ENCODE measurements around the gene DNAH17. TPM values are rescaled to one million over a fixed set of nuclear protein-coding genes. Genes with fewer than 3 reads are reported as not detected.

DNAH17 gene
- total and polyA plus RNA-seq, 2 experiments from 2014 or later: 0.64 TPM; not detected in 1

- no peak overlapping the region for H2AFZ ChIP-seq
- H3K27ac ChIP-seq: no peak overlapping the region
- no peaks in the 10 kb centered on the region for H3K9me3 ChIP-seq (ENCODE audit: low read depth)
- H3F3A ChIP-seq (ENCODE audit: insufficient read depth): no peaks in the 10 kb centered on the region
- TF ChIP-seq EZH2 (IDR thresholded peaks at IDR 0.05; ENCODE audit: insufficient read depth, poor library complexity, severe bottlenecking) (no peak), EZH2phosphoT487 (IDR thresholded peaks at IDR 0.05; ENCODE audit: insufficient read depth, low read depth) (no peak)
- H3K4me2 ChIP-seq (ENCODE audit: unreplicated experiment): no peak overlapping the region
- no peaks in the 10 kb centered on the region for H3K9me2 ChIP-seq (ENCODE audit: insufficient read depth)
- WGBS, 2 experiments (ENCODE audit: low coverage in 1 of 2, low lambda C conversion rate in 2 of 2, missing lambda C conversion rate in 2 of 2): 54 to 55% methylated on average over 20 of the region's 20 CpGs
- H4K20me1 ChIP-seq (ENCODE audit: insufficient read depth): no peaks in the 10 kb centered on the region
- no peak for DNase-seq
- H3K79me2 ChIP-seq (ENCODE audit: insufficient read depth): no peaks in the 10 kb centered on the region
- no peak overlapping the region for H3K9ac ChIP-seq
- no peaks in the 10 kb centered on the region; the same call in 1 of the 2 replicates for H3K27me3 ChIP-seq (replicated peaks; ENCODE audit: insufficient read depth)
- H3K4me3 ChIP-seq: no peak overlapping the region
- no peaks in the 10 kb centered on the region for H3K36me3 ChIP-seq (ENCODE audit: low read depth)
- in situ Hi-C loops (cut with MboI): no loop called here
- H3K4me1 ChIP-seq (ENCODE audit: insufficient read depth): no peaks in the 10 kb centered on the region
Measured at GRCh38 chr17:78450696-78451345, 126.4 kb downstream of the DNAH17 start.

- Histone ChIP-seq H3K36me3 (ENCODE audit: low read depth) (no peaks in the 10 kb centered on the region), H3K27me3 (replicated peaks; ENCODE audit: insufficient read depth) (no peaks in the 10 kb centered on the region; the same call in 1 of the 2 replicates), H3K4me2 (ENCODE audit: unreplicated experiment) (no peak overlapping the region), H3K9ac (no peak overlapping the region), H2AFZ (no peak overlapping the region), H3K4me1 (ENCODE audit: insufficient read depth) (no peaks in the 10 kb centered on the region), H3K4me3 (no peak overlapping the region), H3K79me2 (ENCODE audit: insufficient read depth) (no peaks in the 10 kb centered on the region), H3F3A (ENCODE audit: insufficient read depth) (no peaks in the 10 kb centered on the region), H4K20me1 (ENCODE audit: insufficient read depth) (no peaks in the 10 kb centered on the region), H3K9me2 (ENCODE audit: insufficient read depth) (no peaks in the 10 kb centered on the region), H3K27ac (no peak overlapping the region), H3K9me3 (ENCODE audit: low read depth) (no peaks in the 10 kb centered on the region)
- no peak for DNase-seq
- 81 to 83% methylated on average over 14 of the region's 14 CpGs for WGBS, 2 experiments (ENCODE audit: low coverage in 1 of 2, low lambda C conversion rate in 2 of 2, missing lambda C conversion rate in 2 of 2)
- TF ChIP-seq EZH2 (IDR thresholded peaks at IDR 0.05; ENCODE audit: insufficient read depth, poor library complexity, severe bottlenecking) (no peak), EZH2phosphoT487 (IDR thresholded peaks at IDR 0.05; ENCODE audit: insufficient read depth, low read depth) (no peak)
- in situ Hi-C loops (cut with MboI): no loop called here
Measured at GRCh38 chr17:78449983-78450595, 127.1 kb downstream of the DNAH17 start.

GRCh38 chr17:78448356-78448993 lies 128.7 kb downstream of the DNAH17 start:
- 37 to 40% methylated on average over 5 of the region's 5 CpGs for WGBS, 2 experiments (ENCODE audit: low coverage in 1 of 2, low lambda C conversion rate in 2 of 2, missing lambda C conversion rate in 2 of 2)
- Histone ChIP-seq H3K9ac (no peak overlapping the region), H4K20me1 (ENCODE audit: insufficient read depth) (no peaks in the 10 kb centered on the region), H3K4me2 (ENCODE audit: unreplicated experiment) (no peak overlapping the region), H3K9me2 (ENCODE audit: insufficient read depth) (no peaks in the 10 kb centered on the region), H3K9me3 (ENCODE audit: low read depth) (no peaks in the 10 kb centered on the region), H3F3A (ENCODE audit: insufficient read depth) (no peaks in the 10 kb centered on the region), H2AFZ (no peak overlapping the region), H3K36me3 (ENCODE audit: low read depth) (no peaks in the 10 kb centered on the region), H3K27me3 (replicated peaks; ENCODE audit: insufficient read depth) (no peaks in the 10 kb centered on the region; the same call in 1 of the 2 replicates), H3K79me2 (ENCODE audit: insufficient read depth) (no peaks in the 10 kb centered on the region), H3K4me3 (no peak overlapping the region), H3K27ac (no peak overlapping the region), H3K4me1 (ENCODE audit: insufficient read depth) (no peaks in the 10 kb centered on the region)
- no peak for DNase-seq
- in situ Hi-C loops (cut with MboI): no loop called here
- no peak for TF ChIP-seq EZH2phosphoT487 (IDR thresholded peaks at IDR 0.05; ENCODE audit: insufficient read depth, low read depth)
- no peak for TF ChIP-seq EZH2 (IDR thresholded peaks at IDR 0.05; ENCODE audit: insufficient read depth, poor library complexity, severe bottlenecking)

GRCh38 chr17:78446833-78447232 lies 130.4 kb downstream of the DNAH17 start:
- DNase-seq: no peak
- Histone ChIP-seq H3K36me3 (ENCODE audit: low read depth) (no peaks in the 10 kb centered on the region), H2AFZ (no peak overlapping the region), H3K4me2 (ENCODE audit: unreplicated experiment) (no peak overlapping the region), H3F3A (ENCODE audit: insufficient read depth) (no peaks in the 10 kb centered on the region), H3K27me3 (replicated peaks; ENCODE audit: insufficient read depth) (peaks cover 7% of the 10 kb centered on the region; the same call in 1 of the 2 replicates), H3K9me3 (ENCODE audit: low read depth) (no peaks in the 10 kb centered on the region), H3K4me3 (no peak overlapping the region), H3K79me2 (ENCODE audit: insufficient read depth) (no peaks in the 10 kb centered on the region), H4K20me1 (ENCODE audit: insufficient read depth) (no peaks in the 10 kb centered on the region), H3K4me1 (ENCODE audit: insufficient read depth) (no peaks in the 10 kb centered on the region), H3K27ac (no peak overlapping the region), H3K9me2 (ENCODE audit: insufficient read depth) (no peaks in the 10 kb centered on the region), H3K9ac (no peak overlapping the region)
- in situ Hi-C loops (cut with MboI): no loop called here
- no peak for TF ChIP-seq EZH2phosphoT487 (IDR thresholded peaks at IDR 0.05; ENCODE audit: insufficient read depth, low read depth)
- no peak for TF ChIP-seq EZH2 (IDR thresholded peaks at IDR 0.05; ENCODE audit: insufficient read depth, poor library complexity, severe bottlenecking)
- 71 to 79% methylated on average over 7 of the region's 7 CpGs for WGBS, 2 experiments (ENCODE audit: low coverage in 1 of 2, low lambda C conversion rate in 2 of 2, missing lambda C conversion rate in 2 of 2)
